Urinary bladder (tissue), 4 donors: ENCODE measurements around the gene UBB. TPM values are rescaled to one million over a fixed set of nuclear protein-coding genes. Genes with fewer than 3 reads are reported as not detected.

Source experiments
- DNase-seq: peaks from one replicate; pipeline ENCODE4 v3.0.0-alpha.2; 2015; ENCODE audit errors: extremely low spot score
- H3K27ac ChIP-seq: one replicate; pipeline ENCODE4 v1.5.1; 2013; ENCODE audit warnings: low read depth, mild to moderate bottlenecking, moderate library complexity
- H3K36me3 ChIP-seq: one replicate; pipeline ENCODE4 v1.6.1; 2013; ENCODE audit warnings: mild to moderate bottlenecking, moderate library complexity; ENCODE audit not compliant: insufficient read depth
- H3K4me1 ChIP-seq: one replicate; pipeline ENCODE4 v1.6.1; 2013; ENCODE audit warnings: mild to moderate bottlenecking, moderate library complexity; ENCODE audit not compliant: insufficient read depth
- H3K4me3 ChIP-seq: one replicate; pipeline ENCODE4 v1.5.1; 2013; ENCODE audit warnings: low read depth, low read length
- WGBS: extraction: QIAGEN DNeasy Blood & Tissue Kit; methylation state at CpG from one replicate; pipeline ENCODE4 v1.1.7; 2013; 5-methylcytosine and 5-hydroxymethylcytosine counted together
- polyA plus RNA-seq: library from polyadenylated mRNA; stranded (reverse); fragments of 200-250 nt; gene quantifications from one replicate; pipeline ENCODE4 v1.2.3, GENCODE V29; 2013
- total RNA-seq: library from RNA; depleted of rRNA; stranded (reverse); fragments of >200 nt; gene quantifications from one replicate; pipeline ENCODE4 v1.2.3, GENCODE V29; 2014
- donor health status: healthy with polysubstance abuse.
- donor health status: healthy.

Gene UBB
- total and polyA plus RNA-seq, 2 donors, result 1,242 to 1,468 TPM

DNA sequence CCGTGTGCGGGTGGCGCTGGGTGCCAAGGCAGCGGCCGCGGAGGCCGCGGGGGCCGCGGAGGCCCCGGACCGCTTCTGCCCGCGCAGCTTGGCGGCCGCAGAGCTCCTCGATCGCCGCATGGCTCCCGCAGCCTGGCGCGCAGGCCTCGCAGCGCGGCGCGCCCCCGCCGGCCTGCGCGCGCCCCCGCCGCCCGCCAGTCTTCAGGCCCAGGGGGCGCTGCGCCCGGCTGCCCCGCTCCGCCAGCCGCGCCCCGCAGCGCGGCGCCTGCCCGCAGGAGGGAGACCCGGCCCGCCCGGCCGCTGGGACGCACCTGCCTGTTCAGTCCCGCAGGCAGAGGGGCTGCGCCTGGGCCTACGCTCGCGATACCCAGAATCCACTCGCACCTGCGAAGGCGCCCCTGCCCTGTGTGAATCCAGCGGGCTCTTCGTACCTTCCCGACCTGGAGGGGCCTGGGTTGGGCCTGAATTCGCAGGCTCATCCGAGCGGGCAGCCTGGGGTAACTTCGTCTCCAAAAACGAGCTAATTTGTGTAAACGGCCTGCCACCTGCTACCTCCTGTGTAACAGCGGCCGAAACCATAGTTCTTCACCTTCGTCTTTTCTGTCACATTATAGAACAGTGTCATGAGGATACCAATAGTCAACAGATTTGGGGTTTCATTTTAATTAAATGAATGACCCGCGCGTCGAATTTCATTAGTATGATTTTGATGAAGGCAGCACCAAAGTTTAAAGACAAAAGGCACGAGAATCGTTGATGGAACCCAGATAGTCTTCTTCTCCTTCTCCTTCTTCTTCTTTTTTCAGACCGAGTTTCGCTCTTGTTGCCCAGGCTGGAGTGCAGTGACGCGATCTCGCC, 27.3 kb upstream of the UBB start, which contains the start of gene CENPV:
CENPV (minus strand) TSS at position 153 of the 858 bp plus-strand sequence; CDS start at position 120, 33 bp downstream.
- Histone ChIP-seq H3K36me3 (peaks cover 2% of the 10 kb centered on the region), H3K27ac (no peak within 1 kb of the TSS), H3K4me1 (no peaks in the 10 kb centered on the region), H3K4me3 (peak within 1 kb of the TSS; percentile 68)
- DNase-seq, result no peak
- WGBS, result 15% methylated on average over 83 of the region's 83 CpGs

- 90% methylated on average over 14 of the region's 14 CpGs for WGBS
- Histone ChIP-seq H3K36me3 (no peaks in the 10 kb centered on the region), H3K4me3 (no peak overlapping the region), H3K27ac (no peak overlapping the region), H3K4me1 (no peaks in the 10 kb centered on the region)
- DNase-seq, result no peak
Observed at GRCh38 chr17:16354585-16354984, 26.3 kb upstream of the UBB start.

- no peak for DNase-seq
- Histone ChIP-seq H3K4me1 (no peaks in the 10 kb centered on the region), H3K36me3 (no peaks in the 10 kb centered on the region), H3K27ac (no peak overlapping the region), H3K4me3 (no peak overlapping the region)
Observed at GRCh38 chr17:16358394-16358793, 22.5 kb upstream of the UBB start.

DNA sequence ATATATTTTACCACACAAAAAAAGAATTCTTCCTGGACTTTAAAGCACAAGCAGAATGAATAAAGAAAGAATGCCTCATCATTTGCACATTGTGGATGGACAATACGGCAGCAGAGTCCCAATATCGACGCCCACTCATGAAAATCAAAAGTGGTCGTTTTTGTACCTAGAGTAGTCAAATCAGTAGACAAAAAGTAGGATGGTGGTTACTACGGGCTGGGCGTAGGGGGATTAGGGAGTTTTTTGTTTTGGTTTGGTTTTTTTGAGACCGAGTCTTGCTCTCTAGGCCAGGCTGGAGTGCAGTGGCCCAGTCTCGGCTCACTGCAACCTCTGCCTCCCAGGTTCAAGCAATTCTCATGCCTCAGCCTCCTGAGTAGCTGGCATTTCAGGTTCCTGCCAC, 19.0 kb upstream of the UBB start:
- H3K36me3 ChIP-seq, result no peaks in the 10 kb centered on the region
- H3K27ac ChIP-seq, result no peak overlapping the region
- DNase-seq, result no peak
- no peak overlapping the region for H3K4me3 ChIP-seq
- WGBS, result 84% methylated on average over 8 of the region's 8 CpGs
- H3K4me1 ChIP-seq, result no peaks in the 10 kb centered on the region

DNA sequence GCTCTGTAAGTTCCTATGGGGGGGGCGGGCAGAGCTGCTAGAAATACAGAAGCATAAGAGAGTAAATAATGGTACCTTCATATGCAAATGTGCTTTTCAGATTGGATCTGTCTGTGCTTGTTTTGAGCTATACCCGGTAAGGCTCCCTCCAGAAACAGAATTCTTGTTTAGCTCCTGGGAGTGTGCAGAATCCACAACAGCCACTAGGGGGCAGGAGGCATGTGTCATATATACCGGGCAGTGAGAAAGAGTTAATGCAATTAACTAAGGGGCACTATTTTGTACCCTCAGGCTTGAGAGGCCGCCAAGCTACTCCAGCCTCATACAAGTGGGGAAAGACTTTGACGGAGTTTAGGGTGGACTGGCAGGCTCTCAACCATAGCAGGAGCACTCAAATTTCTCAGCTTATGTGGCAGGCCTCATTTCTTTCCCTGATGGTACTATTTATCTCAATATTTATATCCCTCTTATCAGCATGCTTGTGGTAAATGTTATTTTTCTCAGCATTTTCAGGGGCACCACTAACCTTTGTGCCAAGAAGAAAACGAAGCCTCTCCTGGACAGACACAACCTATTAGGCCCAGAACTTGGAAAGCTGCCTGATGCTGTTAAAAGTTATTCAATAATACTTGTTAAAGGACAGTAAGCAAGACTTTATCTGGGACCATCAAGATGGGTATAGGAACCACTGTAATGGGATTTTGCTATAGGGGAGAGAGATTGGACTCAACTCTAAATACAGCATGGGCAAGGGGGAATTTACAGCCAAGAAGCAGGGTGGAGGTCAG, 16.9 kb upstream of the UBB start:
- DNase-seq, result no peak
- no peak overlapping the region for H3K4me3 ChIP-seq
- H3K4me1 ChIP-seq, result no peaks in the 10 kb centered on the region
- WGBS, result 11% methylated on average over 6 of the region's 6 CpGs
- no peaks in the 10 kb centered on the region for H3K36me3 ChIP-seq
- no peak overlapping the region for H3K27ac ChIP-seq

DNA sequence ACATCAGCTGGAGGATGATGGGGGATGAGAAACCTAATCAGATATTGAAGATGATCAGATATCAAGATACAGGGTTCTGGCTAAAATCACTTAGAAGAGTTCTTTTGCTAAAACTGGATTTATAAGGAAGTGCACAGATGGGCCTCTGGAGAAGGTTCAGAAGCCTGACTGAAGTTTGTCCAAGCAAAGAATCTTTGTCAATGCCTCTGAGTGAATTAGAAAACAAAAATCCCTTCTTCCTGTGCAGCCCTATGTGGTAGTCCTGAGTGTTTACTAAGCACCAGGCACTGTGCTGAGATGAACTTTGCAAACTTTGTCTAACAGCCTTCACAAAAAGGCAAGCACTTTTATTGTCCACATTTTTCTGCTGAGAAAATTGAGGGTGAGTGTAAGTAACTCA, 16.3 kb upstream of the UBB start:
- H3K27ac ChIP-seq, result no peak overlapping the region
- no peaks in the 10 kb centered on the region for H3K4me1 ChIP-seq
- no peaks in the 10 kb centered on the region for H3K36me3 ChIP-seq
- DNase-seq, result no peak
- no peak overlapping the region for H3K4me3 ChIP-seq

- no peak overlapping the region for H3K4me3 ChIP-seq
- no peak for DNase-seq
- WGBS, result 46% methylated on average over 5 of the region's 5 CpGs
- no peak overlapping the region for H3K27ac ChIP-seq
- no peaks in the 10 kb centered on the region for H3K4me1 ChIP-seq
- H3K36me3 ChIP-seq, result no peaks in the 10 kb centered on the region
Observed at GRCh38 chr17:16371742-16372141, 9.1 kb upstream of the UBB start.

GRCh38 chr17:16374146-16374938, 6.5 kb upstream of the UBB start:
- WGBS, result 57% methylated on average over 16 of the region's 16 CpGs
- no peak for DNase-seq
- Histone ChIP-seq H3K4me1 (no peaks in the 10 kb centered on the region), H3K27ac (no peak overlapping the region), H3K4me3 (no peak overlapping the region), H3K36me3 (no peaks in the 10 kb centered on the region)

- H3K4me3 ChIP-seq, result no peak overlapping the region
- WGBS, result 59% methylated on average over 2 of the region's 2 CpGs
- no peaks in the 10 kb centered on the region for H3K4me1 ChIP-seq
- no peaks in the 10 kb centered on the region for H3K36me3 ChIP-seq
- no peak overlapping the region for H3K27ac ChIP-seq
- DNase-seq, result no peak
Observed at GRCh38 chr17:16377941-16378341, 3.0 kb upstream of the UBB start.

DNA sequence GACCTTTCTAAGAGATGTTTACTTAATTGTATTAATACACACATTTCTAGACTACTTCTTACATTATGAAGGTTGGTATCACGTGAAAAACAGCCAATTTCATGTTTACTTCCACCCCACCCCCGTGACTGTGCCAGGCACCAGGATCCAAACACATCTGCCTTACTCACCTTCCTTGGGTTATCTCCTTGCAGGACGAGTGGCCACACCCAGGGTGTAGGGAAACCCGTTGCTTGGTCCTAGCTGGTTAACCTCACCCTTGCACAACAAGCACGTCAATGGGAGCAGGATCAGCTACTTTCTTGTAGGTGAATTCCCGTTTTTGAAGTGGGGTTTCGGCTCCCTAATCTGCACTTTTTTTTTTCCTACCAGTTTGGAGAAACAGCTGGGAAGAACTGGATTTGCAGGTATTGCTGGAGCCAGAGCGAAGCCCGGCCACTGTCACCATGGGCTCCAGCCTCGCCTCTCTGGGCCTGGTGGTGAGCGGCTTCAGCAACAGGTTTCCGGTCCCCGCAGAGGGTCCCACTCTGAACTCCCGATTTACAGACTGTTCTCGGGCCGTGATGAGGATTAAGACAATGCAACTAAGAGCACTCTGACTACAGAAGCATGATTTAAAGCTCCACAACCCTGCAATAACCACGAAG, 2.1 kb upstream of the UBB start:
- 69% methylated on average over 17 of the region's 17 CpGs for WGBS
- no peak for DNase-seq
- no peak overlapping the region for H3K27ac ChIP-seq
- peaks cover 6% of the 10 kb centered on the region for H3K36me3 ChIP-seq
- no peaks in the 10 kb centered on the region for H3K4me1 ChIP-seq
- H3K4me3 ChIP-seq, result no peak overlapping the region

GRCh38 chr17:16379654-16380053, 1.2 kb upstream of the UBB start:
- Histone ChIP-seq H3K36me3 (peaks cover 6% of the 10 kb centered on the region), H3K27ac (no peak overlapping the region), H3K4me1 (no peaks in the 10 kb centered on the region), H3K4me3 (no peak overlapping the region)
- no peak for DNase-seq
- 85% methylated on average over 8 of the region's 8 CpGs for WGBS

DNA sequence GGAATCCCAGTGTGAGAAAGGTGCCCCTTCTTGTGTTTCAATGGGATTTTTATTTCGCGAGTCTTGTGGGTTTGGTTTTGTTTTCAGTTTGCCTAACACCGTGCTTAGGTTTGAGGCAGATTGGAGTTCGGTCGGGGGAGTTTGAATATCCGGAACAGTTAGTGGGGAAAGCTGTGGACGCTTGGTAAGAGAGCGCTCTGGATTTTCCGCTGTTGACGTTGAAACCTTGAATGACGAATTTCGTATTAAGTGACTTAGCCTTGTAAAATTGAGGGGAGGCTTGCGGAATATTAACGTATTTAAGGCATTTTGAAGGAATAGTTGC, 567 bp downstream of the UBB start:
- Histone ChIP-seq H3K4me1 (no peaks in the 10 kb centered on the region), H3K36me3 (peaks cover 6% of the 10 kb centered on the region), H3K27ac (peak overlapping the region; percentile 89), H3K4me3 (peak overlapping the region; percentile 67)
- DNase-seq, result no peak
- WGBS, result 4% methylated on average over 14 of the region's 14 CpGs

DNA sequence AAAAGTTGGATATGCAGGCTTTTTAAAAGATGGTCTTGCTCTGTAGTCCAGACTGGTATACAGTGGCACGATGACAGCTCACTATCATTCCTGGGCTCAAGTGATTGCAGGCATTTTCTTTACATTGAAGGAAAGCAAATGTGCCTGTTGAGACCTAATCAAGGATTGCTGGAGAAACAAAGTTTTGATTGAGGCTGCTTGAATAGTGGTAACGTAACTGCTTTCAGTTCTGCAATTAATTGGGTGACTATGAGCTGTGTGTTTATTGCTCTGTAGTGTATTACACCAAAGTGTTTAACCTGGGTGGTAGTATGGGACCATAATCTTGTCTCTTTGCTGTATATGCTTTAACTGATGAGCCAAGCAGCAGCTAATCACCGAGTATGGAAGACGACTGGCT, 2.3 kb downstream of the UBB start:
- no peak overlapping the region for H3K27ac ChIP-seq
- peaks cover 6% of the 10 kb centered on the region for H3K36me3 ChIP-seq
- no peak for DNase-seq
- no peaks in the 10 kb centered on the region for H3K4me1 ChIP-seq
- WGBS, result 67% methylated on average over 4 of the region's 4 CpGs
- H3K4me3 ChIP-seq, result no peak overlapping the region
